ENCODE results near the gene DMRT1.
"Not testable (repeated sequence)": the region's sequence is repeated elsewhere in the genome, so short reads cannot be mapped to it uniquely, and the experiment has no call there.

Gene DMRT1

DNA sequence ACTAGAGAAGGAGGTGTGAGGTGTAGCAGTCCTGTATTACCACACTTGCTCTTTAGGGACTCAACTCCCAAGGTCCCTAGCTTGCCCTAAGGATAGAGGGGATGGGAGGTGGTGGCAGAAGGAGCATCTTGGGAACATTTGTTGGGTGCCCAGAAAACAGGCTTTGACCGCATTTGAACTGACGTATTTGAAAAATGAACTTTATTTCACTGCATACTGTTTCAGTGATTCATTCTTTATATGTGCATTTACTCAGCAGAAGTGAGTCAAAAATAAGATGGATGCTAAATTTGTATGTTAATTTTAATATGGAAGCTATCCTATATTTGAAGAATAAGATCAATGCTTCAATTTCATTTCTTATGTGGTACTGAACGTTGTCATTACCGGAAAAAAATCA lies 153.7 kb downstream of the DMRT1 start:
- Histone ChIP-seq H3K27me3 (ENCODE audit: control insufficient read depth, insufficient read depth, low read length) (peaks cover 3% of the 10 kb centered on the region), H3K9me3 (replicated peaks; ENCODE audit: low read length) (no peaks in the 10 kb centered on the region), H3K4me3 (ENCODE audit: low read length) (peak overlapping the region; percentile 53), H3K9ac (ENCODE audit: low read depth, low read length) (peak overlapping the region; percentile 57), H3K4me2 (ENCODE audit: low read length) (peak overlapping the region; percentile 74), H3K36me3 (ENCODE audit: insufficient read depth, low read length) (no peaks in the 10 kb centered on the region), H3K4me1 (ENCODE audit: control insufficient read depth, insufficient read depth, low read length) (peaks cover 14% of the 10 kb centered on the region)

DNA sequence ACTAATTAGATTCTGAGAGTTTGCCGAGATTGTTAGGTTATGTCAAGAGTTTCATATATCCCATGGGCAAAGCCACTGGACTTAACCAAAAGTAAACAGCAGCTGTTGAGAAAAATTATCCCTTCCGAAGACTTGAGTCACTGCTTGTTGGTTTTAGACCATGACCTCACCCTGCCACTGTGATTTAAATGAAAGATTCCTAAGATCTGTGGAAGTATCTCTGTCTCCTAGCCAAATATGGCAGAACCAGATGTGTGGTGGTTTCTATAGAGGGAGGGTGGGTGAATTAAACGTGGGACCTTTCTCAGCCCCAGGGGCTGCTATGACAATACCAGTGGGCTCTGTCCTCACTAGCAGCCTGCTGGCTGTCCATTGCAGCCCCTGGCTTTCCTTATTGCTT lies 154.3 kb downstream of the DMRT1 start:
- Histone ChIP-seq H3K9me3 (replicated peaks; ENCODE audit: low read length) (no peaks in the 10 kb centered on the region), H3K27me3 (ENCODE audit: control insufficient read depth, insufficient read depth, low read length) (peaks cover 3% of the 10 kb centered on the region)

GRCh38 chr9:998299-999110 lies 157.0 kb downstream of the DMRT1 start:
- not testable (repeated sequence) for H3K27me3 ChIP-seq (ENCODE audit: control insufficient read depth, insufficient read depth, low read length); H3K4me3 ChIP-seq (ENCODE audit: low read length); H3K36me3 ChIP-seq (ENCODE audit: insufficient read depth, low read length); H3K4me2 ChIP-seq (ENCODE audit: low read length); H3K9me3 ChIP-seq (replicated peaks; ENCODE audit: low read length); H3K9ac ChIP-seq (ENCODE audit: low read depth, low read length)
- H3K4me1 ChIP-seq (ENCODE audit: control insufficient read depth, insufficient read depth, low read length) = peaks cover 18% of the 10 kb centered on the region

More for the DNA sequence above, 154.3 kb downstream of the DMRT1 start:
- Histone ChIP-seq H3K4me3 (ENCODE audit: low read length) (peak overlapping the region; percentile 53), H3K9ac (ENCODE audit: low read depth, low read length) (peak overlapping the region; percentile 57), H3K4me1 (ENCODE audit: control insufficient read depth, insufficient read depth, low read length) (peaks cover 14% of the 10 kb centered on the region), H3K36me3 (ENCODE audit: insufficient read depth, low read length) (no peaks in the 10 kb centered on the region), H3K4me2 (ENCODE audit: low read length) (peak overlapping the region; percentile 74)

DNA sequence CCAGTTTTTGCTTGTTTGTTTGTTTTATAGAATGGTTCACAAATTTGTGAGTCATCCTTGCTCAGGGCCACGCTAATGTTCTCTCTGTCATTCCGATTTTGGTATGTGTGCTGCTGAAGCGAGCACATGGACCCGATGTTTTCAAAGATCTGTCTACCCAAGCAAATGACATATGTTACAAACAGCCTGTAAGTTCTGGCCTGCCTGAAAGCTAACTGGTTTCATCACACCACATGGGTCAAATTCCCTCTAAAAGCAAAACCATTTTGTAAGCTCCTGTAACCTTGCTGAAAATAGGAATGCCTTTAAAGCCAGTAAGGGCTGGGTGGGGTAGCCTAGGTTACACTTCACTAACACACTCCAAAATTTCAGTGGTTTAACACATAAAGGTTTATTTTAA lies 160.3 kb downstream of the DMRT1 start:
- Histone ChIP-seq H3K9ac (ENCODE audit: low read depth, low read length) (no peak overlapping the region), H3K4me1 (ENCODE audit: control insufficient read depth, insufficient read depth, low read length) (peaks cover 4% of the 10 kb centered on the region), H3K9me3 (replicated peaks; ENCODE audit: low read length) (no peaks in the 10 kb centered on the region), H3K4me3 (ENCODE audit: low read length) (no peak overlapping the region), H3K27me3 (ENCODE audit: control insufficient read depth, insufficient read depth, low read length) (no peaks in the 10 kb centered on the region), H3K4me2 (ENCODE audit: low read length) (no peak overlapping the region), H3K36me3 (ENCODE audit: insufficient read depth, low read length) (no peaks in the 10 kb centered on the region)

- Histone ChIP-seq H3K4me2 (ENCODE audit: low read length) (no peak overlapping the region), H3K36me3 (ENCODE audit: insufficient read depth, low read length) (no peaks in the 10 kb centered on the region), H3K4me1 (ENCODE audit: control insufficient read depth, insufficient read depth, low read length) (peaks cover 4% of the 10 kb centered on the region), H3K9me3 (replicated peaks; ENCODE audit: low read length) (no peaks in the 10 kb centered on the region), H3K27me3 (ENCODE audit: control insufficient read depth, insufficient read depth, low read length) (no peaks in the 10 kb centered on the region), H3K4me3 (ENCODE audit: low read length) (no peak overlapping the region), H3K9ac (ENCODE audit: low read depth, low read length) (no peak overlapping the region)
These were observed 161.2 kb downstream of the DMRT1 start for GRCh38 chr9:1002678-1003077.

DNA sequence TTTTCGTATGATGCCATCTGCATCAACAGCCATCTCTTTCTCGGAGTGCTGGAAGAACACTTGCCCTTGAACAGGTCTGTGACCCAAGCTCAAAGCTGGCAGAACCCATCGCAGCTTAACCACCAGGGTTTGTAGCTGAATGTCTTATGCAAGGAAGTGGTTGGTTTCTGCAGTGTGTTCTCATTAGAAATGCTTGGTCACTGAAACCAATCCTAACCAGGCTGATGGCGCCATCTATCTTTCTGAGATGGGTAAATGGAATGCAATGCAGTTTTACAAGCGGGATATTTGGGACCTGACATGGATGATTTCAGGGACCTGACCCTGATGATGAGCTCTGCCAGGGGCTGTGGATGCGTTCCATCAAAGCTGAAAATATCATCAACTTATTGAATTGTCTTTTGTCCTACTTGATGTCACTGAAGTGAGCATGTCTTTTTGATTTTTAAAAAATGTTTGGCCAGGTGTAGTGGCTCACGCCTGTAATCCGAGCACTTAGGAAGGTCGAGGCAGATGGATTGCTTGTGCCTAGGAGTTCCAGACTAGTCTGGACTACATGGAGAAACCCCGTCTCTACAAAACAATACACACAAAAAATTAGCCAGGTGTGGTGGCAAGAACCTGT lies 163.7 kb downstream of the DMRT1 start:
- H3K4me1 ChIP-seq (ENCODE audit: control insufficient read depth, insufficient read depth, low read length) = peaks cover 11% of the 10 kb centered on the region
- no peaks in the 10 kb centered on the region for H3K27me3 ChIP-seq (ENCODE audit: control insufficient read depth, insufficient read depth, low read length)
- no peaks in the 10 kb centered on the region for H3K9me3 ChIP-seq (replicated peaks; ENCODE audit: low read length)
- H3K4me2 ChIP-seq (ENCODE audit: low read length) = no peak overlapping the region
- no peak overlapping the region for H3K9ac ChIP-seq (ENCODE audit: low read depth, low read length)
- no peak overlapping the region for H3K4me3 ChIP-seq (ENCODE audit: low read length)
- no peaks in the 10 kb centered on the region for H3K36me3 ChIP-seq (ENCODE audit: insufficient read depth, low read length)

- H3K9me3 ChIP-seq (replicated peaks; ENCODE audit: low read length) = no peaks in the 10 kb centered on the region
- H3K36me3 ChIP-seq (ENCODE audit: insufficient read depth, low read length) = no peaks in the 10 kb centered on the region
- H3K9ac ChIP-seq (ENCODE audit: low read depth, low read length) = no peak overlapping the region
- no peaks in the 10 kb centered on the region for H3K27me3 ChIP-seq (ENCODE audit: control insufficient read depth, insufficient read depth, low read length)
- H3K4me2 ChIP-seq (ENCODE audit: low read length) = no peak overlapping the region
- no peak overlapping the region for H3K4me3 ChIP-seq (ENCODE audit: low read length)
- H3K4me1 ChIP-seq (ENCODE audit: control insufficient read depth, insufficient read depth, low read length) = peaks cover 7% of the 10 kb centered on the region
These were observed 165.8 kb downstream of the DMRT1 start for GRCh38 chr9:1007312-1007711.

- Histone ChIP-seq H3K4me2 (ENCODE audit: low read length) (no peak overlapping the region), H3K9ac (ENCODE audit: low read depth, low read length) (no peak overlapping the region), H3K27me3 (ENCODE audit: control insufficient read depth, insufficient read depth, low read length) (no peaks in the 10 kb centered on the region), H3K9me3 (replicated peaks; ENCODE audit: low read length) (no peaks in the 10 kb centered on the region), H3K4me3 (ENCODE audit: low read length) (no peak overlapping the region), H3K4me1 (ENCODE audit: control insufficient read depth, insufficient read depth, low read length) (peaks cover 7% of the 10 kb centered on the region), H3K36me3 (ENCODE audit: insufficient read depth, low read length) (no peaks in the 10 kb centered on the region)
These were observed 166.7 kb downstream of the DMRT1 start for GRCh38 chr9:1008216-1008615.

DNA sequence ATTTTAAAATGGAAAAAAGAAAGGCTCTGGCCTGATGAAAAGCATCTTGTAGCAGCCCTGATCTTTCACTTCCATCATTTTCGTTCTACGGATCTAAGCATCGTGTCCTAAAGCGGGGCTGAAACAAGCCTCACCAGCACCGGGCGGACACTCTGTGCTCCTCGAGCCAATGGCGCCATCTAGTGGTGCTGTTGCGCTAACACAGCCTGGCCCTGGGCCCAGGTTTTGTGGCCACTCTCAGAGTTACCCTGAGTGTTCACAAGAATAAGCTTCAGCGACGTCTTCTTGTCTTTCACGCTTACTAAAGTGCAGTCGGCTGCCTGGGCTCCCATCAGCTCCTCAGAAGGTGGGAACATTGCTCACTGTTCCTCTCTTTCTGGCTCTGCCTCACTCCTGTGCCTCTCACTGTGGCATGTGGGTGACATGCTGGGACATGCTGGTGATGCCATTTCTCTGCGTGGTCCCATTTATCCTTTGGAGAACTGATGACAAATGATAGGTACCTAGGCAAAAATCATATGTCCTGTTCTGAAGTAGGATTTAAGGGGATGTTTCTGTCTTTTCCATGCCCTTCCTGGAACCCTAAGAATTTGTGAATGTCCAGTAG lies 167.7 kb downstream of the DMRT1 start:
- H3K9me3 ChIP-seq (replicated peaks; ENCODE audit: low read length) = no peaks in the 10 kb centered on the region
- no peak overlapping the region for H3K4me3 ChIP-seq (ENCODE audit: low read length)
- H3K4me1 ChIP-seq (ENCODE audit: control insufficient read depth, insufficient read depth, low read length) = peaks cover 7% of the 10 kb centered on the region
- no peak overlapping the region for H3K9ac ChIP-seq (ENCODE audit: low read depth, low read length)
- peaks cover 3% of the 10 kb centered on the region for H3K27me3 ChIP-seq (ENCODE audit: control insufficient read depth, insufficient read depth, low read length)
- H3K36me3 ChIP-seq (ENCODE audit: insufficient read depth, low read length) = no peaks in the 10 kb centered on the region
- no peak overlapping the region for H3K4me2 ChIP-seq (ENCODE audit: low read length)

- Histone ChIP-seq H3K27me3 (ENCODE audit: control insufficient read depth, insufficient read depth, low read length) (peaks cover 14% of the 10 kb centered on the region), H3K36me3 (ENCODE audit: insufficient read depth, low read length) (no peaks in the 10 kb centered on the region), H3K4me1 (ENCODE audit: control insufficient read depth, insufficient read depth, low read length) (peaks cover 7% of the 10 kb centered on the region), H3K4me3 (ENCODE audit: low read length) (no peak overlapping the region), H3K4me2 (ENCODE audit: low read length) (no peak overlapping the region), H3K9ac (ENCODE audit: low read depth, low read length) (no peak overlapping the region), H3K9me3 (replicated peaks; ENCODE audit: low read length) (no peaks in the 10 kb centered on the region)
These were observed 171.5 kb downstream of the DMRT1 start for GRCh38 chr9:1013021-1013420.

DNA sequence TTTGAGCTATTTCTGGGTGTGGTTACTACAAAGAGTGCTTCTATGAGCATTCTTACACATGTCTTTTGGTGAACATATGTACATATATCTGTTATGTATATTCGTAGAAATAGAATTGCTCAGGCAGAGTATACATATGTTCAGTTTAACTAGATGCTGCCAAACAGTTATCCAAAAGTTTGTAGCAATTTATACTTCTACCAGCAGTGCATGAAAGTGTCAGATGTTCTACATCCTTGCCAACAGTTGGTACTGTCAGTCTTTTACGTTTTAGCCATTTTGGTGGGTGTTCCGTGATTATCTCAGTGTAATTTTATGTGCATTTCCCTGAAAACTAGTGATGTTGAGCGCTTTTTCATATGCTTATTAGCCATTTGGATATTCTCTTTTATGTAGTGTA lies 172.7 kb downstream of the DMRT1 start:
- no peak overlapping the region for H3K9ac ChIP-seq (ENCODE audit: low read depth, low read length)
- peaks cover 14% of the 10 kb centered on the region for H3K27me3 ChIP-seq (ENCODE audit: control insufficient read depth, insufficient read depth, low read length)
- H3K4me2 ChIP-seq (ENCODE audit: low read length) = no peak overlapping the region
- H3K9me3 ChIP-seq (replicated peaks; ENCODE audit: low read length) = no peaks in the 10 kb centered on the region
- peaks cover 2% of the 10 kb centered on the region for H3K4me1 ChIP-seq (ENCODE audit: control insufficient read depth, insufficient read depth, low read length)
- no peak overlapping the region for H3K4me3 ChIP-seq (ENCODE audit: low read length)
- H3K36me3 ChIP-seq (ENCODE audit: insufficient read depth, low read length) = no peaks in the 10 kb centered on the region
